ENCODE data around the gene VEGFD. TPM values are rescaled to one million over a fixed set of nuclear protein-coding genes. Genes with fewer than 3 reads are reported as not detected.

VEGFD gene
- polyA plus RNA-seq, 1 donor (not counting 4 experiments of a cell fraction or from before 2014, with no cell fraction given), result 0.14 TPM

- no peak for TF ChIP-seq CTCF (optimal IDR thresholded peaks at IDR 0.05 in 1 of 3, IDR thresholded peaks at IDR 0.05 in 1 of 3, conservative IDR thresholded peaks at IDR 0.05 in 1 of 3; ENCODE audit: extremely low read depth in 1 of 3, insufficient read depth in 2 of 3, low read length in 3 of 3)
- TF ChIP-seq EZH2 (IDR thresholded peaks at IDR 0.05; ENCODE audit: low read length), result no peak
- Histone ChIP-seq H3K9me3 (ENCODE audit: control insufficient read depth, low read depth, low read length) (no peaks in the 10 kb centered on the region), H3K4me2 (ENCODE audit: control insufficient read depth, extremely low read depth, insufficient read depth, low read depth, low read length) (peak within 1 kb of the TSS; percentile 46), H4K20me1 (ENCODE audit: control insufficient read depth, extremely low read depth, insufficient read depth, low read length) (no peaks in the 10 kb centered on the region), H3K4me3 (ENCODE audit: control insufficient read depth in 2 of 3, extremely low read depth in 1 of 3, insufficient read depth in 2 of 3, low read depth in 1 of 3, low read length in 3 of 3) (peak within 1 kb of the TSS; percentile 41 to 75 (median 58)), H3K4me1 (ENCODE audit: control insufficient read depth, extremely low read depth, insufficient read depth, low read length) (no peaks in the 10 kb centered on the region), H3K27me3 (ENCODE audit: control insufficient read depth, extremely low read depth, insufficient read depth, low read length) (peaks cover 6% of the 10 kb centered on the region), H3K79me2 (ENCODE audit: control insufficient read depth, insufficient read depth, low read length) (peaks cover 12% of the 10 kb centered on the region), H3K36me3 (ENCODE audit: control insufficient read depth in 2 of 2, extremely low read depth in 1 of 2, insufficient read depth in 2 of 2, low read length in 2 of 2) (peaks cover 0 to 3% of the 10 kb centered on the region in 2 experiments), H3K27ac (ENCODE audit: control insufficient read depth, insufficient read depth, low read length) (peak within 1 kb of the TSS; percentile 95), H2AFZ (ENCODE audit: control insufficient read depth, low read length) (no peak within 1 kb of the TSS), H3K9me1 (ENCODE audit: control insufficient read depth, extremely low read depth, insufficient read depth, low read length) (no peaks in the 10 kb centered on the region), H3K9ac (ENCODE audit: control insufficient read depth, extremely low read depth, insufficient read depth, low read length) (peak within 1 kb of the TSS; percentile 93)
- DNase-seq (ENCODE audit: low read depth, low spot score) (peak; percentile 64), FAIRE-seq (no peak)
- dilution Hi-C loops (cut with MboI; ENCODE audit: extremely low pct_ligation_motif_present, low sequenced_read_pairs), result no loop called here
Observed at GRCh38 chrX:15335135-15336022, 48.8 kb downstream of the VEGFD start, which contains the start of gene PIGA. PIGA (minus strand) TSS chrX:15335523; CDS start chrX:15331930, 3,593 bp downstream.

DNA sequence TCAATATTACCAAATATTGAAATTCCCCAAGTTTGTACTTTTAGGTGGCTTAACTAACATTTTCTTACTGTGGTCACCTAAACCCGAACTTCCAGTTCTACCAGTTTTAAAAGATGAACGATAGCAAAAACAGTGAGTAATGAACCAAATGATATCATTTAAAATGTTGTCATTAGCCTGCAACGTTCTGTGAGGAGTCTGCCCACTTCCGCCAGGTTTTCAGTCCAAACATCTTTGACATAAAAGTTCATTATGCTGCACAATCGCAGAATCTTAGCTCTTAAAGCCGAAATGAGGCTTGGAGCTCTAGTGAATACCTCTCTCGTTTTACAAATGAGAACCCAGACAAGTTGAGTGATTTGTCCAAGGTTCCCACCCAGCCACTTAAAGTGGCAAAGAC is 49.7 kb downstream of the VEGFD start:
- Histone ChIP-seq H3K9ac (ENCODE audit: control insufficient read depth, extremely low read depth, insufficient read depth, low read length) (peak overlapping the region; percentile 93), H3K4me1 (ENCODE audit: control insufficient read depth, extremely low read depth, insufficient read depth, low read length) (no peaks in the 10 kb centered on the region), H3K9me3 (ENCODE audit: control insufficient read depth, low read depth, low read length) (no peaks in the 10 kb centered on the region), H3K27ac (ENCODE audit: control insufficient read depth, insufficient read depth, low read length) (peak overlapping the region; percentile 95), H3K79me2 (ENCODE audit: control insufficient read depth, insufficient read depth, low read length) (peaks cover 12% of the 10 kb centered on the region), H3K4me2 (ENCODE audit: control insufficient read depth, extremely low read depth, insufficient read depth, low read depth, low read length) (peak overlapping the region; percentile 22), H4K20me1 (ENCODE audit: control insufficient read depth, extremely low read depth, insufficient read depth, low read length) (no peaks in the 10 kb centered on the region), H2AFZ (ENCODE audit: control insufficient read depth, low read length) (no peak overlapping the region), H3K36me3 (ENCODE audit: control insufficient read depth in 2 of 2, extremely low read depth in 1 of 2, insufficient read depth in 2 of 2, low read length in 2 of 2) (peaks cover 0 to 3% of the 10 kb centered on the region in 2 experiments), H3K4me3 (ENCODE audit: control insufficient read depth in 2 of 3, extremely low read depth in 1 of 3, insufficient read depth in 2 of 3, low read depth in 1 of 3, low read length in 3 of 3) (peak overlapping the region; percentile 41 to 75 (median 58)), H3K27me3 (ENCODE audit: control insufficient read depth, extremely low read depth, insufficient read depth, low read length) (peaks cover 6% of the 10 kb centered on the region), H3K9me1 (ENCODE audit: control insufficient read depth, extremely low read depth, insufficient read depth, low read length) (no peaks in the 10 kb centered on the region)
- FAIRE-seq, result no peak
- DNase-seq (ENCODE audit: low read depth, low spot score), result no peak
- TF ChIP-seq EZH2 (IDR thresholded peaks at IDR 0.05; ENCODE audit: low read length) (no peak), CTCF (optimal IDR thresholded peaks at IDR 0.05 in 1 of 3, IDR thresholded peaks at IDR 0.05 in 1 of 3, conservative IDR thresholded peaks at IDR 0.05 in 1 of 3; ENCODE audit: extremely low read depth in 1 of 3, insufficient read depth in 2 of 3, low read length in 3 of 3) (no peak)
- dilution Hi-C loops (cut with MboI; ENCODE audit: extremely low pct_ligation_motif_present, low sequenced_read_pairs), result no loop called here

Data from keratinocyte (primary cell).